Transverse colon (tissue), 3 donors: Measurements from ENCODE around the gene ESYT3.

ENCODE experiments used
- POLR2A ChIP-seq: fragments of 450-650 bp; IDR thresholded peaks from one replicate; pipeline ENCODE4 v1.6.1; 2016; ENCODE audit warnings: antibody characterized with exemption, mild to moderate bottlenecking, moderate library complexity
- TF ChIP-seq, protein P1 (sequence below), 5 experiments: fragments of 200-600 bp in 3 of 5; fragments of 450-650 bp in 2 of 5; sonication (generic) in 3 of 5; IDR thresholded peaks; 1 replicate in 2 of 5; 2 replicates in 3 of 5; pipeline ENCODE4 v1.5.1; 2016 to 2017; ENCODE audit warnings: antibody characterized with exemption in 5 of 5, inconsistent platforms in 3 of 5, mild to moderate bottlenecking in 2 of 5, moderate library complexity in 1 of 5

DNA sequence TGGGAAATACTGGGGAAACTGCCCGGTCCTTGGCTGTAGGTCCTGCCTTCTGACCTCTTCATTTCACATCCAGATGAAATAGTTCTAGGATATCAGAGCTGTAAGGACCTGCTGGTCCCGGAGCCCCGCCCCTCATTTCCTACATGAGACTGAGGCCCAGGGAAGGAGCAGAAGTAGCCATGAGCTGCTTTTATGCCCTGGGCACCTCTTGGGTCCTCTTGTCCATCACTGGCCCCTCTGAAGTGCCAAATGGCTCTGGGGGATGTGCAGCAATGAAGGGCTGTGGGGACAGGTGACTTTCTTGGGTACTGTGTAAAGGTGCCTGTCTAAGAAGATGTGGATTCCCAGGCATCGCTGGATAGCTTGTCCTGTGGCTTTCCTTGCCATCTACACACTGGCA lies 40.3 kb upstream of the ESYT3 start:
- TF ChIP-seq, protein P1, sequence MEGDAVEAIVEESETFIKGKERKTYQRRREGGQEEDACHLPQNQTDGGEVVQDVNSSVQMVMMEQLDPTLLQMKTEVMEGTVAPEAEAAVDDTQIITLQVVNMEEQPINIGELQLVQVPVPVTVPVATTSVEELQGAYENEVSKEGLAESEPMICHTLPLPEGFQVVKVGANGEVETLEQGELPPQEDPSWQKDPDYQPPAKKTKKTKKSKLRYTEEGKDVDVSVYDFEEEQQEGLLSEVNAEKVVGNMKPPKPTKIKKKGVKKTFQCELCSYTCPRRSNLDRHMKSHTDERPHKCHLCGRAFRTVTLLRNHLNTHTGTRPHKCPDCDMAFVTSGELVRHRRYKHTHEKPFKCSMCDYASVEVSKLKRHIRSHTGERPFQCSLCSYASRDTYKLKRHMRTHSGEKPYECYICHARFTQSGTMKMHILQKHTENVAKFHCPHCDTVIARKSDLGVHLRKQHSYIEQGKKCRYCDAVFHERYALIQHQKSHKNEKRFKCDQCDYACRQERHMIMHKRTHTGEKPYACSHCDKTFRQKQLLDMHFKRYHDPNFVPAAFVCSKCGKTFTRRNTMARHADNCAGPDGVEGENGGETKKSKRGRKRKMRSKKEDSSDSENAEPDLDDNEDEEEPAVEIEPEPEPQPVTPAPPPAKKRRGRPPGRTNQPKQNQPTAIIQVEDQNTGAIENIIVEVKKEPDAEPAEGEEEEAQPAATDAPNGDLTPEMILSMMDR (IDR thresholded peaks at IDR 0.05) = no peak
- TF ChIP-seq POLR2A = no peak
